Uterus (tissue), 4 donors: ENCODE data around the gene RAX. TPM values are rescaled to one million over a fixed set of nuclear protein-coding genes. Genes with fewer than 3 reads are reported as not detected.

Experiments used
- DNase-seq, 2 donors: peaks; one replicate each; pipeline ENCODE4 v3.0.0-alpha.2; 2019 to 2020
- H3K27ac ChIP-seq, 2 donors: fragments of 200-600 bp; sonication (generic); 1 replicate in 1 of 2; 2 replicates in 1 of 2; pipeline ENCODE4 v1.5.1; 2016 to 2018
- H3K27me3 ChIP-seq, 2 donors: fragments of 200-600 bp; sonication (generic); one replicate each; pipeline ENCODE4 v1.5.1; 2018 to 2019; ENCODE audit warnings: control low read depth in 1 of 2
- H3K36me3 ChIP-seq, 2 donors: fragments of 200-600 bp; sonication (generic); one replicate each; pipeline ENCODE4 v1.5.1; 2019; ENCODE audit warnings: control low read depth in 1 of 2
- H3K4me1 ChIP-seq, 2 donors: fragments of 200-600 bp; sonication (generic); one replicate each; pipeline ENCODE4 v1.5.1; 2018 to 2019; ENCODE audit warnings: control low read depth in 1 of 2
- H3K4me3 ChIP-seq, 2 donors: fragments of 200-600 bp; sonication (generic); 1 replicate in 1 of 2; 2 replicates in 1 of 2; pipeline ENCODE4 v1.5.1; 2018 to 2019; ENCODE audit warnings: mild to moderate bottlenecking in 1 of 2
- H3K9me3 ChIP-seq, 2 donors: fragments of 200-600 bp; sonication (generic); one replicate each; pipeline ENCODE4 v1.5.1; 2019; ENCODE audit warnings: control low read depth in 1 of 2
- POLR2A ChIP-seq, 2 donors: fragments of 450-650 bp; IDR thresholded peaks; one replicate each; pipeline ENCODE4 v1.6.1; 2016; ENCODE audit warnings: antibody characterized with exemption in 2 of 2, mild to moderate bottlenecking in 1 of 2, moderate library complexity in 1 of 2
- intact Hi-C: fragments of 100-400 bp; cut with DNase I; formaldehyde crosslinking; loops from one replicate; pipeline ENCODE4 v1.15.1; 2023; ENCODE audit warnings: low total_unique reads
- total RNA-seq, 4 donors: library from RNA; depleted of rRNA in 3 of 4; stranded (reverse); fragments of >200 nt in 3 of 4; gene quantifications; one replicate each; pipeline versions ENCODE4 v1.1.0 to v1.2.4, GENCODE V29; 2014 to 2023
- TF ChIP-seq, protein P1 (sequence below), 4 experiments: fragments of 200-600 bp in 2 of 4; fragments of 450-650 bp in 2 of 4; sonication (generic) in 2 of 4; IDR thresholded peaks; one replicate each; pipeline ENCODE4 v1.5.1; 2016 to 2019; ENCODE audit warnings: antibody characterized with exemption in 4 of 4, mild to moderate bottlenecking in 2 of 4, moderate library complexity in 1 of 4
- donor health status: DM: yes; HTN: yes; CAD: no.

RAX gene
- total RNA-seq, 4 donors from 2014 or later = not detected

DNA sequence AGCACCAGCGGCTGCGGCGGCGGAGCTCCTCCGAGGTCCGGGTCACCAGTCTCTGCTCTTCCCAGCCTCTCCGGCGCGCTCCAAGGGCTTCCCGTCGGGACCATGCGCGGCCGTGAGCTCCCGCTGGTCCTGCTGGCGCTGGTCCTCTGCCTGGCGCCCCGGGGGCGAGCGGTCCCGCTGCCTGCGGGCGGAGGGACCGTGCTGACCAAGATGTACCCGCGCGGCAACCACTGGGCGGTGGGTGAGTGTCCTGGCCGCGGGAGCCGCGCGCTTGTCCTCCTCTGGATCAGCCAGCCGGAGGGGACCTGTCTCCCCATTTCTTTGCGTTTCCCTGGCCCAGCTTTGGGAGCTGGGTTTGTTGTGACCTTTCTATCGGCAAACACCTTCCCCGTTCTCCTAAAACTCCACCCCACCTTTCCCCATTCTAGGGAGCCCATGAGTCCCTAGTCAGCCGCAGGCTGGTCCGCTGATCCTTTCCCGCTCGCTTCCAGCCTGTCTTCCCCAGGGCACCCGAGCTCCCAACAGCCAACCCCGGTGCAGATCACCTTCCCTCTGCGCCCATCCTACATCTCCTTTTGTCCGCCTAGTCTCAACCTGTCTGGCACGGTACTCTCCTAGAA lies 53.0 kb downstream of the RAX start:
- H3K4me3 ChIP-seq = no peak overlapping the region
- peaks cover 0 to 16% of the 10 kb centered on the region in 2 donors for H3K27me3 ChIP-seq

DNA sequence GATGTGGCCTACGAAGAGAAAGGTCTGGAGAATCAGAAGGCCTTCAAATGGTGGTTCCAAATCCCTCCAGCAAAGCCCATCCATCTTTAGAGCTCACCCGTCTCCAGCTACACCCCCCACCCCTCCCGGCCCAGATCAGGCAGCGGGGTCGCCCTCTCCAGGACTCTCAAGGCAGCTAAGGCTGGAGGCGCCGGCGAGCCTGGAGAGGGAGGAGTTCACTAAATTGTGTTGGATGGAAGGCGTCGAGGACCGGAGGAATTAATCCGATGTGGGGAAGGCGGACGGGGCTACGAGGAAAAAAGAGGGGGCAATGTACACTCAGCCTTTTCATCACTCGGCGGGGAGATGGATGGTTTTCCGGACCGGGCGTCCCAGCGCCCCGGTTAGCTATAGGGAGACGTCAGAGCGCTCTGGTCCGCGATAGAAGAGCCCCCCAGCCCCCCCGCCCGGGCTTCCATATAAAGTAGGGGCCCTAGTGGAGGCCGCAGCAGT lies 53.5 kb downstream of the RAX start, which contains the start of gene GRP:
Gene GRP, plus strand, starts transcription at position 487 of the 492 bp plus-strand sequence. CDS start 108 bp downstream, outside the sequence.
- H3K27ac ChIP-seq = no peak within 1 kb of the TSS
- intact Hi-C loops = no loop called here

More for the DNA sequence above, 53.0 kb downstream of the RAX start:
- DNase-seq = no peak
- TF ChIP-seq, protein P1, sequence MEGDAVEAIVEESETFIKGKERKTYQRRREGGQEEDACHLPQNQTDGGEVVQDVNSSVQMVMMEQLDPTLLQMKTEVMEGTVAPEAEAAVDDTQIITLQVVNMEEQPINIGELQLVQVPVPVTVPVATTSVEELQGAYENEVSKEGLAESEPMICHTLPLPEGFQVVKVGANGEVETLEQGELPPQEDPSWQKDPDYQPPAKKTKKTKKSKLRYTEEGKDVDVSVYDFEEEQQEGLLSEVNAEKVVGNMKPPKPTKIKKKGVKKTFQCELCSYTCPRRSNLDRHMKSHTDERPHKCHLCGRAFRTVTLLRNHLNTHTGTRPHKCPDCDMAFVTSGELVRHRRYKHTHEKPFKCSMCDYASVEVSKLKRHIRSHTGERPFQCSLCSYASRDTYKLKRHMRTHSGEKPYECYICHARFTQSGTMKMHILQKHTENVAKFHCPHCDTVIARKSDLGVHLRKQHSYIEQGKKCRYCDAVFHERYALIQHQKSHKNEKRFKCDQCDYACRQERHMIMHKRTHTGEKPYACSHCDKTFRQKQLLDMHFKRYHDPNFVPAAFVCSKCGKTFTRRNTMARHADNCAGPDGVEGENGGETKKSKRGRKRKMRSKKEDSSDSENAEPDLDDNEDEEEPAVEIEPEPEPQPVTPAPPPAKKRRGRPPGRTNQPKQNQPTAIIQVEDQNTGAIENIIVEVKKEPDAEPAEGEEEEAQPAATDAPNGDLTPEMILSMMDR (IDR thresholded peaks at IDR 0.05) = no peak
- TF ChIP-seq POLR2A (IDR thresholded peaks at IDR 0.05) = no peak
- no peaks in the 10 kb centered on the region for H3K4me1 ChIP-seq
- H3K36me3 ChIP-seq = no peaks in the 10 kb centered on the region
- no peaks in the 10 kb centered on the region for H3K9me3 ChIP-seq
- H3K27ac ChIP-seq = no peak overlapping the region
- intact Hi-C loops = no loop called here

GRCh38 chr18:59218018-59218417 lies 55.2 kb downstream of the RAX start:
- H3K4me1 ChIP-seq = no peaks in the 10 kb centered on the region
- H3K36me3 ChIP-seq = no peaks in the 10 kb centered on the region
- no peak overlapping the region for H3K27ac ChIP-seq
- peaks cover 0 to 16% of the 10 kb centered on the region in 2 donors for H3K27me3 ChIP-seq
- TF ChIP-seq, protein P1 (IDR thresholded peaks at IDR 0.05) = no peak
- no peak for TF ChIP-seq POLR2A (IDR thresholded peaks at IDR 0.05)
- intact Hi-C loops = no loop called here
- DNase-seq = no peak
- H3K4me3 ChIP-seq = no peak overlapping the region
- H3K9me3 ChIP-seq = no peaks in the 10 kb centered on the region

More for the DNA sequence above, 53.5 kb downstream of the RAX start, which contains the start of gene GRP:
- H3K4me1 ChIP-seq = no peaks in the 10 kb centered on the region
- H3K36me3 ChIP-seq = no peaks in the 10 kb centered on the region
- H3K9me3 ChIP-seq = no peaks in the 10 kb centered on the region
- TF ChIP-seq, protein P1 (IDR thresholded peaks at IDR 0.05) = no peak
- TF ChIP-seq POLR2A (IDR thresholded peaks at IDR 0.05) = no peak
- H3K27me3 ChIP-seq = peaks cover 0 to 16% of the 10 kb centered on the region in 2 donors
- no peak within 1 kb of the TSS for H3K4me3 ChIP-seq
- DNase-seq = no peak

Other genes starting within 250 kb of the RAX start
- 100 to 1,000 TPM in 1 of 4 donors, 10 to 100 TPM in 1, 1 to 10 TPM in 2; 4.4 to 136 (median 24.7) TPM for gene SEC11C, start 133.6 kb downstream of the RAX start, total RNA-seq
- not detected for gene GRP, start 53.3 kb downstream of the RAX start, total RNA-seq
- gene CPLX4, start 45.2 kb upstream of the RAX start, total RNA-seq = not detected
- 100 to 1,000 TPM in 1 of 4 donors, 10 to 100 TPM in 3; 30.2 to 200 (median 76.8) TPM for gene LMAN1, start 85.8 kb upstream of the RAX start, total RNA-seq